NCI-H146 treated with DMSO at 0.1 percent for 48 hours (cell line): ENCODE data around the gene RPTOR.
"Not testable (repeated sequence)": the region's sequence is repeated elsewhere in the genome, so short reads cannot be mapped to it uniquely, and the experiment has no call there.

Source experiments
- DNase-seq: peaks from one replicate; lab custom pipeline; 2025; ENCODE audit not compliant: unreplicated experiment; lab: John Stamatoyannopoulos, UW

Gene RPTOR

DNA sequence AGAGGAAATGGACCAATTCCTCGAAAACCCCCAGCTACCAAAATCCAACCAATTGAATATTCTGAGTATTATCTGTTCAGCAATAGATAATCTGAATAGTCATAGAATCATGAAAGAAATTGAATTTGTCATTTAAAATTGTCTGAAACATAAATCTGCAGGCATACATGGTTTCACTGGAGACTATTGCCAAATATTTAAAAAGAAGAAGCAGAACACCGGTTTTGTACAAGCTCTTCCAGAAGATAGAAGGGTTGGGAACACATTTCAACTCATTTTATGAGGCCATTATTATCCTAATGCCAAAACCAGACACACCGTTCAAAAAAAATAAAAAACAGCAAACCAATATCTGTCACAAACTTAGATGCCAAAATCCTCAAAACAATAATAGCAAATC, 195.5 kb downstream of the RPTOR start:
- DNase-seq, result no peak

DNA sequence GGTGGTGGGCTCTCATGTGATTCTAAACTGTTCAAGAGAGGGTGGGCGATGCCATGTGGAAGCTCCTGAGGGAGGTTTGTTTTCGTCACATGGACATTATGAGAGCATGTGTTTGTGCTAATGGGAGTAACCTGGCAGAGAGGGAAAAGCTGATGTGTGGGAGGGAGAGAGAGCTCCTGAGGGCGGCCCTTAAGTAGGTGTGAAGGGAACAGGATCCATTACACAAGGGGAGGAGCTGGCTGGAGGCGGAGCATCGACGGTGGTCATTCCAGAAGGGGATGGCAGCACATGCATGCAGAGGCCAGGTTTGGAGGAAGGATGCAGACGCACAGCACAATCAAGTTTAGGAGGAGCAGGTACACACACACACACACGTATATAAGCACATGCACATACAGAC, 197.5 kb downstream of the RPTOR start:
- no peak for DNase-seq

DNA sequence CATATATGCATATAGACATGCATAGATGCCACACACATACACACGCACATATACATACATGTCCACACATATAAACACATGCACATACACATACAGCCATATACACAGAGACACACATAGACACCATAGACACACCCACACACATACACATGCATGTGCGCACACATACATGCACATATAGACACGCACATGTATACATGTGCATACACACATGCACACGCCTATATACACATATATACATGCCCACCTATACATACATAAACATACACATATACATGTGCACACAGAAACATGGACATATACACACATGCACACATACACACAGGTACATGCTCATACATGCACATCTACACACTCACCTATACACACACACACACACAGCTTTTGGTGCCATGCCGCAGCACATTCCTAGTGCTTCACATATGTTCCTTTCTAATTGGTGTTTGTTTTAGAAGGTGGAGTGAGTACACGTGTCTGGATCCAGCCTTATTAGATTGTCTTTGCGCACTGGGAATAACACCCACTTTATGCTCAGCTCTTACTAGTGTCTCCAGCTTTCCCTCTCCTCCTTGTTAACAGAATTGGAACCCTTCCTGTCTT, 198.0 kb downstream of the RPTOR start:
- no peak for DNase-seq

DNA sequence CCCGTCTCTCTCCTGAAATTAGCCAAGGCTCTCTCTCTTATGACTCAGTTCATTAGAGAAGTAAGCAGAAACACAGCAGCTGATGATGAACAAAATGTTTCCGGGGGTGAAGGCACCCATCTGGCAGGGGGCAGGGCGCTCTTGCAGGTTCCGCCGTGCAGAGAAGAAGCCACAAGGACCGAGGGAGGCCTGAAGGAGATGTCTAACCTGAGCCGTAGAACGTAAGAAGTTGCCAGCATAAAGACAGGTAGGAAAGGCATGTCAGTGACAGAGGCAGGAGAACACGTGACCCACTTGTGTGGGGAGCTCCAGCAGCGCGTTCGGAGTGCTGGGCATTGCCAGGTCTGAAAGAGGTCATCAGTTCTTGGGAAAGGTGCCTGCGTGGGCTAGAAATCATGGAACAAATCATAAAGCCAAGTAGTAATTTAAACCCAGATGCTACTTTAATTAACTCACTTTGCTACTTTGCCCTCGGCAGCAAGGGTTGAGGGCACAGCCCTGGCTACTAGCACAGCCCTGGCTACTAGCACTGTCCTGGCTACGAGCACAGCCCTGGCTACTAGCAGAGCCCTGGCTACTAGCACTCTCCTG, 198.6 kb downstream of the RPTOR start:
- no peak for DNase-seq

DNA sequence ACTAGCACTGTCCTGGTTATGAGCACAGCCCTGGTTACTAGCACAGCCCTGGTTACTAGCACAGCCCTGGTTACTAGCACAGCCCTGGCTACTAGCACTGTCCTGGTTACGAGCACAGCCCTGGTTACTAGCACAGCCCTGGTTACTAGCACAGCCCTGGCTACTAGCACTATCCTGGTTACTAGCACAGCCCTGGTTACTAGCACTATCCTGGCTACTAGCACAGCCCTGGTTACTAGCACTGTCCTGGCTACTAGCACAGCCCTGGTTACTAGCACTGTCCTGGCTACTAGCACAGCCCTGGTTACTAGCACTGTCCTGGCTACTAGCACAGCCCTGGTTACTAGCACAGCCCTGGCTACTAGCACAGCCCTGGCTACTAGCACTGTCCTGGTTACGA, 199.3 kb downstream of the RPTOR start:
- not testable (repeated sequence) for DNase-seq

DNA sequence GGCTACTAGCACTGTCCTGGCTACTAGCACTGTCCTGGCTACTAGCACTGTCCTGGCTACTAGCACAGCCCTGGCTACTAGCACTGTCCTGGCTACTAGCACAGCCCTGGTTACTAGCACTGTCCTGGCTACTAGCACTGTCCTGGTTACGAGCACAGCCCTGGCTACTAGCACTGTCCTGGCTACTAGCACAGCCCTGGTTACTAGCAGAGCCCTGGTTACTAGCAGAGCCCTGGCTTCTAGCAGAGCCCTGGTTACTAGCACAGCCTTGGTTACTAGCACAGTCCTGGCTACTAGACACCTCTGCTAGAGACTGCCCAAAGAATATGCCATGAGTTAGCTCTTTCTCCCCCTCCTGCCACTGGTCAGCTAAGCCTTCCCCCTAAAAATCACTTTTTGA, 200.1 kb downstream of the RPTOR start:
- not testable (repeated sequence) for DNase-seq

DNA sequence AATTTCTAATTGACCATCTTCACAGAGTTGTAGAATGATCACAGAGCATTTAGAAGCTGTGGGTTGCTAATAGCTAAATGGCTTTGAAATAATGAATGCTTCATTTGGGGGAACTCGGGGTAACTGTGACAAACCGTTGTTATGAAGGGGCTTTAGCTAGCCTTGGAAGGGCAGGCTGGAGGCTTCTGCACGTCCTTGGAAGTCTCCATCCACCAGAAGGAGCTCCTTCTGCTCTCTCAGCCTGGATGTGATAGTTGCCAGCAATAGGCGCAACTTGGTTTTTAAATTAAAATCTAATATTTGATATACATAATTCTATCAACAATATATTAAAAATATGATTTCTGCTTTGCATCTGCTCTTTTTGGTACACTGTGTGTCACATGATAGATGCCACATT, 200.5 kb downstream of the RPTOR start:
- DNase-seq, result no peak

DNA sequence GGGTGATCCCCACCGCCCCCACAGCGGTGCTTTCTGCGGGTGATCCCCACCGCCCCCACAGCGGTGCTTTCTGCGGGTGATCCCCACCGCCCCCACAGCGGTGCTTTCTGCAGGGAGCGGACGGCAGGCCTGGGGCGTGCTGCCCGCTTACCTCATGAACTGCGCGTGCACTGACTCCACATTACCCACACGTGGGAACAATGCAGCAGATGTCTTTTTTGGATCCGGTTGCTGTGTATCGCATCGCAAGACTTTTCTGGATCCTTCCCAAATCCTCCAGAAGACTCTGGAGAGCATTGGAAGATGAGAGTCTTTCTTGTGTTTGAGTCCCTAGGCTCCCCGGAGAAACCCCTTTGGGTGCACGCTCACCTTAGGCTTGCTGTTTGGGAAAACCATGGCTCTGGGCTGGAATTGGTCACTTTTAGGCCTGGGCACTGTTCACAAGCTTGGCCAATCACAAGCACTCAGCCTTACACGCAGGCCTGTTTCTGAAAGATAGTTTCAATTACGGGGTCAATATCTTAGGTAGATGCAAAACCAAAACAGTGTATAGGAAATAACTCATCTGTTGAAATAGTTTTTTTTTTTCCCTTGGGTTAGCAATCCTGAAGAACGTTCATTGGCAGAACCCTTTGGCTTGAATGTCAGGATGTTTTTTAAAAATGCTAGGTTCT, 201.8 kb downstream of the RPTOR start:
- no peak for DNase-seq

DNA sequence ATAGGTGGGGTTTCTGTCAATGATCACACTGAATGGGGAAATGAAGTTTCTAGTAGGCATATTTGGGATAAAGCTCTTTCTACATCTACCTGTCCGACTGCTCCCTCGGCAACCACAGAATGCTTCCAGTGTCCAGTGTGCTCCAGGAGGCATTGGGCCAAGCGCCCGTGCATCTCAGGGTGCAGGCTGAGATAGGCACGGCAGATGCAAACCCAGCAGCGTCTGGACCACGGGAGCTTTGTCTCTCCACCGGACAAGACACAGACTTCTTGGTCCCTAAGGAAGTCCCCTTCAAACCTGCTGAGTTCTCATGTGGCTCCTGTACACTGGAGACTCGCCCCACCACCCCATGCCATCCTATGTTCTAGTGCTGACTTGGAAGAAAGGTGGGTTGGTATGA, 202.8 kb downstream of the RPTOR start:
- no peak for DNase-seq

DNA sequence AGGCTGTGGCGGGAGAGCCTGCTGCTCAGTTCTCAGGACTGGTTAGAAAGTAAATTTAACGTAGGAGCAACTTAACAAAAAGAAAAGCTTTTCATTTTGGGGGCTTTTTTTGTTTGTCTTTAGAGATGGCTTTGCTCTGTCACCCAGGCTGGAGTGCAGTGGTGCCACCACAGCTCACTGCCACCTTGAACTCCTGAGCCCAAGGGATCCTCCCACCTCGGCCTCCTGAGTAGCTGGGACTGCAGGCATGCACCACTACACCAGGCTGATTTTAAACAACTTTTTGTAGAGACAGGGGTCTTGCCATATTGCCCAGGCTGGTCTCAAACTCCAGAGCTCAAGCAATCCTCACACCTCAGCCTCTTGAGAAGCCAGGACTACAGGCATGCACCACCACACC, 205.0 kb downstream of the RPTOR start:
- DNase-seq, result no peak

DNA sequence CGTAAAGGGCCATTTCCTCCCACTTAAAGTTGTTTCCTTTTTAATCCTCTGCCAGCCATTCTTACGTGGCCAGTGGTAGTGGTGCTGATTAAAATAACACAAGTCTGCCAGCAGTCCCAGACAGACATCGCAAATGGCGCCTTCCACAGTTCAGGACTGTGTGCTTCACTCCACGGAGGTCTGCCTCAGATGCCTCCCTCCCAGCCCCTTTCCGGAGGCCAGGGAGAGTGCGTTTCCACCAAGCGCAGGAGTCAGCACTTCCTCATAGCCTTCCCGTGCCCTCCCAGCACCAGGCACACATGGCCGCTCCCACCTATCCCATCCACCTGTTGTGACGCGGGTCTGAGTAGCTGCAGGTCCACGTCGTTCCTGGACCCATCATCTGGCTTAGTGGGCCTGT, 205.6 kb downstream of the RPTOR start:
- DNase-seq, result no peak

DNA sequence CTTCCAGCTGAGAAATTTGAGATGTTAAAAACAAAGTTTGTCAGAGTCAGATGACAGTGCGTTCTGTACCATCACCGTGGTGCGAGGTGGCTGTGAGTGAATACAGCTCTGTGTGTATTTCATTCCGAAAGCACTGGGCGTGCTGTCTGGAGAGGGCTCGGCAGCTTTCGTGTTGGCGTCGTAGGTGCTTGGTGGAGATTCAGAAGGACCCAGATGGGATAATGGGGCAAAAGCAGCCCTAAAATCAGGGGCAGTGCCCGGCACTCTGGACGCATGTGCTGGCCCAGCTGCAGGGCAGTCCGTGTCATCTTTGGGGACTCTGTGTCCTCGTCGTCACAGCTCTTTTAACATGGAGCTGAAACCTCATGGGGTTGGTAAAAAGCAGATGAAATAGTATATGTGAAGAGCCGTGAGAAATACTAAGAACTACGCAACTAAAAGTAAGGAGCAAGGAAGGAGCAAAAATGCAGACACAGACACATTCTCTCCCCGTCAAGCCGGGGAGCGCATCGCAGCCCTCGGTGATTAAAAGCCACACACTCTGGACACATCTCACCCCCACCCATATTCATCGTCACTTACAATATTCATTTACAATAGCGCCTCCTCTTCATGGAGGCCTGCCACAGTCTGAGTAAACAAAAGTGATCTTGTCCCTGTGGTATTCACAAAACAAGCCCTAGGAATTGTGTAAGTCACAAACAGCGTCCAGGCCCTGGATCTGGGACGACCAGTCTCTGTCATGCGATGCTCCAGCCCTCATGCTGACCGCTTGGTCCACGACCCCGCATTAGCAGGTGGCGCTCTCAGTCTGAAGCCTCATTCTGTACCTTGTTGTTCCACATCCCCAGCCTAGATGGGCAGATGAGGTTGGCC, 206.7 kb downstream of the RPTOR start:
- no peak for DNase-seq

DNA sequence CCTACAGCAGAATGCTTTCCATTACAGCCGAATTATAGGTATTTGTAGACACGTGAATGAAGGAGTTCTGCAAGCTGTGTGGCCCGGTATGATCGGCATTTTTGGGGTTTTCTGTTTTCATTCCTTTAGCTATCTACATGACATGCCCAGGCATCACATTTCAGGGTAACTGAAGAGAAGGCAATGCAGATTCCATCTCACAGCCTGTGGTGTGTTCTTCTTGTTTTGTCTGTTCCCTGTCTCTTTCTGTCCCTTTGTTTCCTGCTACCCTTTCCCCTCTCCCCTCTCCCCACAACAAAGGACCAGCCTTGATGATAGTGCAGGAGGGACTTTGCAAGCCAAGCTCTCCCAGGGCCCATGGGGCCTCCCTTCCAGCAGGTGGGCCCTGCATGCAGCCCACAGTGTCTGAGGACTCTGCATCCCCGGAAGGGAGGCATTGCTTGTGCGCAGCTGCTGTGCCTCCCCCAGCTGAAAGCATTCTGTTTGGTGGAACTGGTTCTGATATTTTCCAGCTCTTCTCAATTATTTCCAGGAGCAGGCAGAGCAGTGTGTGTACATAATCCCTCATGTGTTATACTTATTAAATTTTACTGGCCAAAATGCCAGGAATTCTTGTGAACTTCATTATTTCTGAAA, 207.4 kb downstream of the RPTOR start:
- DNase-seq, result no peak

DNA sequence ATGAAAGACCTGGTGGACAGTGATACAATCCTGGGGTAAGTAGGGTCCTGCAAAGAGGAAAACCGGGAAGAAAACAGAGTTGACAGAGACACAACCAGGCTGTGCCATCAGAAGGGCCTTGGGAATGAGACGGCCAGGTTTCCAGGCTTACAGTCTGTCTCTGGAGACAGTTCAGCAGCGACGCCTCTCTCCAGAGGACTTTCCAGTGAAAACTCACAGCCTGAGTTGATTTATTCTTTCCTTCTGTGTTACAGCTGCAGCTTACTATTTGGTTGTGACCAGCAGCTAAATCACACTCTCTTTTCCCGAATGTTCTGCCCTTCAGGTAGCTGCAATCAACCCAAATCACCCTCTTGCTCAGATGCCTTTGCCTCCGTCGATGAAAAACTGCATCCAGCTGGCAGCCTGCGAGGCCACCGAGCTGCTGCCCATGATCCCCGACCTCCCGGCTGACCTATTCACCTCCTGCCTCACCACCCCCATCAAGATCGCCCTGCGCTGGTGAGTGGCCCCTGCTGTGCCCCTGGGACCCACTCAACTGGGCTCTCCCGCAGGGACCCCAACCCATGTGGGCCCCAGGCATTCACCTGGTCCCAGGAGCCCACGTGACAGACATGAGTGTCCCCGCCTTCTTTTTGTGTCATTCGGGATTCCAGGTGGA, 209.2 kb downstream of the RPTOR start:
- no peak for DNase-seq

DNA sequence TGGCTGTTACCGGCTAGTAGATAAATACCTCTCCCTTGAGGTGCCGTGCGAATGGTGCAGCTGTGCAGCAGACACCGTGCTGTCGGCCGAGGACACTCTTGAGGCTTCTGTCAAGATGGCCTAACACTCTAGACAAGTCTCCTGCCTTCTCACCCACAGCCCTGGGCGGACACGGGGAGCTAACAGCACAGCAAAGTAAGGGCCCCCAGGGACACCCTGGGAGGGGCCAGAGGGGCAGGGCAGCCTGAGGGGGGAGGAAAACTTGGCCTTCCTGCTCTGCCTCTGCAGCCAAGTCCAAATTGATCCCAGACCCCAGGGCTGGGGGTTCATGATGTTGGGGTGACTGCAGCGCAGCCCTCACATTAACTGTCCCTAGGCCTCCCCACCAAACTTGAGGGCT, 210.2 kb downstream of the RPTOR start:
- no peak for DNase-seq

DNA sequence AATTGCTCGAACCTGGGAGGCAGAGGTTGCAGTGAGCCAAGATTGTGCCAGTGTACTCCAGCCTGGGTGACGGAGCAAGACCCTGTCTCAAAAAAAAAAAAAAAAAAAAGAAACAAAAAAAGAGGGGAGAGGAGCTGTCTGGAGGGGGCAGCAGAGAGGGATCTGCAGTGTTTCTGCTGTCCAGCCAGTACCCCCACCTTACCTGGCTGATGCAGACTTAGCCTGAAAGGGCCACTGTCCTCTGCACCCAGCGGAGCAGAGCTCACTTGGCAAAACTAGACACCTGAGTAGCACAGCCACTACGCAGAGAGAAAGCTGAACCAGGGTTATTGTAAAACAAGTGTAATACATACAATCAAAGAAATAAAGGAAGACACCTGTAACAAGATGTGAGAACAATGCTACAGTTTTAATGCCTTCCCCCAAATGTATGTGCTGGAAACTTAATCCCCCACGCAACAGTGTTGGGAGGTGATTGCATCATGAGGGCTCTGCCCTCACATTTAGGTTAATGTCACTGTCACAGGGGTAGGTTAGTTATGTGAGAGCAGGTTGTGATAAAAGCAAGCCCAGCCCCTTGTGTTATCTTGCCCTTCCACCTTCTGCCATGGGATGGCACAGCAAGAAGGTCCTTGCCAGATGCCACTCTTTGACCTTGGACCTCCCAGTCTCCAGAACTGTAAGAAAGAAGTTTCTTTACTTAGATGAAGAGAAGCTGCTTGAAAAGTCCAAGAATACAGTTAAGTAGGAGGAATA, 211.2 kb downstream of the RPTOR start:
- DNase-seq, result no peak

DNA sequence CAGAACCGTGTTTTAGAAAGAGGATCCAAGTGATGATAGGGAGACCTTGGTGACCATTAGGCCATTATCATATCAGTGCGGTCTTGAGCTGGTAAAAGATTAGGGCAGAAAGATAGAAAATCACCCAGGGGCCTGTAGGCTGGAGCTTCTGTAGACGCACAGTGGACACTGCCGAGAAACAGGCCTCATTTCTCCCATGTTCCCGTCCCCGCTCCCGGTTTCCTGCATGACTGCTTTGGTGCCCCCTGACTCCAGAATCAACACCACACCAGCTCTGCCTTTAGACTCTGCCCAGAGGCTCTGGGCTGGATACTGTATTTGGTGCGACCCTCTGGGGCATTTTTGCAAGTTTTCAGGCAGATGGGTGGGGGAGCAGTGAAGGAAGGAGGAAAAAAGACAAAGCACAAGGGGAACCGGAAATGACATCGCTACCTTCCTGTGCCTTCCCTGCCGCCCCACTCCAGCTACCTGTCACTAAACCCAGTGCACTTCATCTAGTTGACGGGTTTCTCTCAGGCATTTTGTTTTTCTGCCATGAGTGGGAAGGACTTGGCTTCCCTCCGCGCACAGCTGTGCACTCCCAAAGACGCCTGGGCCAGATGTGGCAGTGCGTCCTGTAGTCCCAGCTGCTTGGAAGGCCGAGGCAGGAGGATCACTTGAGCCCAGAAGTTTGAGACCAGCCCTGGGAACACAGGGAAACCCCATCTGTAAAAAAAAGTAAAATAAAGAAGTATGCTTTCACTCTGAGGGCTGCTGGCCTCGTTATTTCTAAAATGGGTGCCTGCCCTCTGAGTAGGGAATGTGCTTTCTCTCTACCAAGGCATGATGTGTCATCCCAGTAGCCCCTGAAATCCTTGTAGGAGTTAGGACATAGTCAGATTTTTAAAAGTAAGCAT, 214.1 kb downstream of the RPTOR start:
- DNase-seq, result no peak

DNA sequence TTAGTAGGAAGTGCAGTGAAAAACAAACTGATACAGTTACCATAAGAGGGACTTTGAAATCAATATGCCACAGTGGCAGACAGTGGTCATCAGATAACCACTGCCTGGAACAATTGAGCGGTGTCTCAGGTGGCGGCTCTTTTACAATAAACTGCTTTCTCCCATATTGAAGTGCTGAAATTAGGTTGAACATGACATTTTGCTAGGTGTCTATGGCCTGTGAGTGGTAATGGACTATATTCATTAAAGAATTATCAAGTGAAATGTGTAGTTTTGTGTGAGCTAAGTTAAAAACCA, 214.7 kb downstream of the RPTOR start:
- DNase-seq, result peak; percentile 18

DNA sequence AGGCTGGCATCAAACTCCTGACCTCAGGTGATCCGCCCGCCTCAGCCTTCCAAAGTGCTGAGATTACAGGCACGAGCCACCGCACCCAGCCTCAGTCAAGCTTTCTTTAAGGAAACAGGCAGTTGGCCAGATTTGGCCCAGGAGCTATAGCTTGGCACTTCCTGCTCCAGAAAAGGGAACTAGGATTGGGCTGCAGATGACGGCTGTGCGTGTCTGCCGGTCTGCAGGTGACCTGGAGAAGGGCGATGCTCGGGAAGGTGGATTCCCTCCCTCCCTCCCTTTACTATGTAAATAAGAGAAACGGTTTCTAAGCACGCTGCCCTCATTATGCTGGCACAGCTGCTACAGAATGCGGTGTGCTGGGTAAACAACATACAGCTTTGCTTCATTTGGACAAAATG, 215.9 kb downstream of the RPTOR start:
- peak; percentile 71 for DNase-seq
